ENCODE data around the gene BRSK2. TPM values are rescaled to one million over a fixed set of nuclear protein-coding genes. Genes with fewer than 3 reads are reported as not detected.

The BRSK2 gene
- total and polyA plus RNA-seq, 7 donors = 0.19 to 0.78 (median 0.32) TPM

DNA sequence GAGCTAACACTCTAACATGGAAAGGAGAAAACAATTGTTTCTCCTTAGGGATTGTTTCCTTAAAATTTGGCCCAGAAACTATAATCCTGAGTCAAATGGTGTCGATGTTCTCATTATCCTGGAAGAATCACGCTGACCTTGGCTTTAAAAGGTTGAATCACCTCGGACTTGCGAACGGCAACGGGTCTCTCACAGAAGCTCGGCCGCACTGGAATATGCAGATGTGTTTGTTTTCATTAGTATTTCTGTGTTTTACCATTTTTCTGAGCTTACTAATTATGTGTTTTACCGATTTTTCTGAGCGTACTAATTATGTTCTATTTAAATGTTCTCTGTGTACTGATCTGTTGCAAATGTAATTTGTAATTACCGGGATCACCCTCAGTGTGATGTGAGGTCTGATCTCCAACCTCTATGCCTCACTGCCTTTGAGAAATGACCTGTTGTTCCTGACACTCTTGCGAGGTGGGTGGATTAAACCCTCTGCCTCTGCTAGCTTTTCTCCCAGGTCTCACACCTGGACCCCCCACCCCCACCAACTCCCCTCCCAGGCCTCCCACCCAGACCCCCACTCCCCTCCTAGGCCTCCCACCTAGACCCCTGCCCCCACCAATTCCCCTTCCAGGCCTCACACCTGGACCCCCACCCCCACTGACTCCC lies 38.3 kb upstream of the BRSK2 start:
- no peak for TF ChIP-seq CTCF (IDR thresholded peaks at IDR 0.05)
- no peaks in the 10 kb centered on the region for H3K9me3 ChIP-seq

GRCh38 chr11:1352696-1353382 lies 36.9 kb upstream of the BRSK2 start:
- no peak for TF ChIP-seq CTCF (IDR thresholded peaks at IDR 0.05)
- intact Hi-C loops (cut with DNase I) = no loop called here
- no peak overlapping the region for H3K4me3 ChIP-seq
- no peak overlapping the region for H3K27ac ChIP-seq
- ATAC-seq = no peak
- no peaks in the 10 kb centered on the region for H3K36me3 ChIP-seq (ENCODE audit: insufficient read depth in 1 of 2, low read depth in 1 of 2)
- DNase-seq = no peak
- H3K27me3 ChIP-seq (ENCODE audit: insufficient read depth in 3 of 3, low read length in 2 of 3) = peaks cover 0 to 24% (median 12%) of the 10 kb centered on the region in 3 donors
- H3K9me3 ChIP-seq = no peaks in the 10 kb centered on the region
- 70 to 74% (median 71%) methylated on average over 7 to 8 of the region's 8 CpGs for WGBS, 3 donors
- no peaks in the 10 kb centered on the region for H3K4me1 ChIP-seq

More for the DNA sequence above, 38.3 kb upstream of the BRSK2 start:
- ATAC-seq = no peak
- WGBS, 3 donors = 59 to 68% (median 64%) methylated on average over 12 of the region's 12 CpGs
- Histone ChIP-seq H3K36me3 (ENCODE audit: insufficient read depth in 1 of 2, low read depth in 1 of 2) (no peaks in the 10 kb centered on the region), H3K27me3 (ENCODE audit: insufficient read depth in 3 of 3, low read length in 2 of 3) (peaks cover 0 to 24% (median 12%) of the 10 kb centered on the region in 3 donors), H3K4me3 (no peak overlapping the region), H3K4me1 (no peaks in the 10 kb centered on the region), H3K27ac (no peak overlapping the region)
- intact Hi-C loops (cut with DNase I) = no loop called here
- DNase-seq = peak in 1 of 2 donors; percentile 10

DNA sequence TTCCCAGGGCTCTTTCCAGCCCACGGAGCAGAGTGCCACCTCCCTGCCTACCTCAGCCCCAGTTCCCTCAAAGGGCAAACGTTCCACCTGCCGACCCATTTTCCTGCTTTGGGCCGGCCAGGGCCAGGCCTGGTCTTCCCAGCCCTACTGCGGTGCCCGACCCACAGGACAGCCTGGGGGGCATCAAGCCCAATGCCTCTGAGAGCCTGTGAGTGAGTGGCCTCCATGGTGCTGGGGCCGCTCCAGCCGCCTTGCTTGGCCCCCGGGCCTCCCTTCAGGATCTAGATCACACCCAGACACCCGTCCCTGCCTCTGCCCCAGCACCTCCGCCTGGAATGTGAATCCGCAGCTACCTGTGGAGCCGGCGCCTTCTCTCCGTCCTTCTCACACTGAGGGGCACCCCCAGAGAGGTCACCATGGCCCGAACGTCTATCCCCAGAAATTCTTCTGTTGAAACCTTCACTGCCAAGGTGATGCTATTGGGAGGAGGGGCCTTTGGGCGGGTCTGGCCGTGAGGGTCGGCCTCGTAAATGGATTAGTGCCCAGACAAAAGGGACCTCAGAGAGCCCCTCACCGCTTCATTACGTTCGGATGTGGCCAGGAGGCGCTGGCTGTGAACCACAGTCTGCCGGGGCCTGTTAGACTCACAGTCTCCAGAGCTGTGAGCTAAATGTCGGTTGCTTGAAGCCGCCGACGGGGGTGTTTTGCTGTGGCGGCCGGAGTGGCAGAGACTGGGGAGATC lies 36.2 kb upstream of the BRSK2 start:
- peak in 1 of 2 donors; percentile 41 for DNase-seq
- Histone ChIP-seq H3K9me3 (no peaks in the 10 kb centered on the region), H3K27ac (no peak overlapping the region), H3K36me3 (ENCODE audit: insufficient read depth in 1 of 2, low read depth in 1 of 2) (no peaks in the 10 kb centered on the region), H3K4me3 (no peak overlapping the region), H3K27me3 (ENCODE audit: insufficient read depth in 3 of 3, low read length in 2 of 3) (peaks cover 0 to 24% (median 12%) of the 10 kb centered on the region in 3 donors), H3K4me1 (no peaks in the 10 kb centered on the region)
- WGBS, 3 donors = 64 to 67% (median 66%) methylated on average over 30 to 32 of the region's 32 CpGs
- TF ChIP-seq CTCF (IDR thresholded peaks at IDR 0.05) = no peak
- intact Hi-C loops (cut with DNase I) = no loop called here
- ATAC-seq = no peak

DNA sequence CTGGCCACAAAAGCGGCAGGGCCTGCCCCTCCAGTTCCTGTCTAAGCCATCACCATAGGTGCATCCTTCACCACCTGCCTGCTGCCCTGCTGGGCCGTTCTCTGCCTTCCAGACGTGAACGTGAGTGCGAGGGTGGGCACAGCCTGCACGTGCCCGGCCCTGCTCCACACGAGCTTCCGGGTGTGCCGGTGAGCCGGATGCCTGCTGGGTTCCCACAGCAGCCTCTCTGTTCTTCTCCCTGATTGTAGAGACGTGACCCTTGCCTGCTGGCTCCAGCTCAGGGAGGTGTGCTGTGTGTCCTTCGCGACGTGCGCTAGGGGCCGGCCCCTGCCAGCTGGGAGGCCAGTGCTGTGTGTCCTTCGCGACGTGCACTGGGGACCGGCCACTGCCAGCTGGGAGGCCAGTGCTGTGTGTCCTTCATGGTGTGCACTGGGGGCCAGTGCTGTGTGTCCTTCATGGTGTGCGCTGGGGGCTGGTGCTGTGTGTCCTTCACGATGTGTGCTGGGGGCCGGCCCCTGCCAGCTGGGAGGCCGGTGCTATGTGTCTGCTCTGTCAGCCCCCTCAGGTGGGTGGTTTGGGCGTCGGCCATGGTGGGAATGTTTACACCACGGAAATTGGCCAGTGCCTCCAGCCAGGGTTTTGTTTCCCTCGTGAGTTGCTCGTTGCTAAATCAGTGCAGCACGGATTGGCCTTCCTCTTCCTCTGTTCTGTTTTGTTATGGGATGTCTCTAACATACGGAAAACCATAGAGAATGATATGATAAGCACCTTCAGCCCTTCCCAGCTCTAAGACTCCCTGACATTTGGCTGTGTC lies 35.4 kb upstream of the BRSK2 start:
- no peaks in the 10 kb centered on the region for H3K9me3 ChIP-seq
- H3K4me3 ChIP-seq = no peak overlapping the region
- DNase-seq (peak in 1 of 2 donors; percentile 36), ATAC-seq (no peak)
- peaks cover 0 to 24% (median 12%) of the 10 kb centered on the region in 3 donors for H3K27me3 ChIP-seq (ENCODE audit: insufficient read depth in 3 of 3, low read length in 2 of 3)
- no peak overlapping the region for H3K27ac ChIP-seq
- intact Hi-C loops (cut with DNase I) = no loop called here
- no peak for TF ChIP-seq CTCF (IDR thresholded peaks at IDR 0.05)
- no peaks in the 10 kb centered on the region for H3K36me3 ChIP-seq (ENCODE audit: insufficient read depth in 1 of 2, low read depth in 1 of 2)
- WGBS, 3 donors = 66 to 70% (median 70%) methylated on average over 32 of the region's 32 CpGs
- H3K4me1 ChIP-seq = no peaks in the 10 kb centered on the region
